Esophagus muscularis mucosa (tissue), 4 donors: ENCODE measurements around the gene PLXNC1. TPM values are rescaled to one million over a fixed set of nuclear protein-coding genes. Genes with fewer than 3 reads are reported as not detected.

ENCODE experiments used
- DNase-seq: peaks from one replicate; pipeline ENCODE4 v3.0.0-alpha.2; 2017; ENCODE audit errors: extremely low spot score
- H3K27ac ChIP-seq, 4 donors: fragments of 200-600 bp; sonication (generic); replicated peaks in 1 of 4; 1 replicate in 3 of 4; 2 replicates in 1 of 4; pipeline ENCODE4 v1.5.1; 2016 to 2019; ENCODE audit warnings: mild to moderate bottlenecking in 1 of 4
- H3K27me3 ChIP-seq, 4 donors: fragments of 200-600 bp; sonication (generic); one replicate each; pipeline versions ENCODE4 v1.5.1 to v1.6.0; 2016 to 2019
- H3K36me3 ChIP-seq, 4 donors: fragments of 200-600 bp; sonication (generic); one replicate each; pipeline ENCODE4 v1.5.1; 2016 to 2019
- H3K4me1 ChIP-seq, 4 donors: fragments of 200-600 bp; sonication (generic); one replicate each; pipeline ENCODE4 v1.5.1; 2016 to 2019
- H3K4me3 ChIP-seq, 4 donors: fragments of 200-600 bp; sonication (generic); 1 replicate in 2 of 4; 2 replicates in 2 of 4; pipeline ENCODE4 v1.5.1; 2016 to 2019; ENCODE audit warnings: mild to moderate bottlenecking in 4 of 4, moderate library complexity in 1 of 4
- H3K9me3 ChIP-seq, 4 donors: fragments of 200-600 bp; sonication (generic); 1 replicate in 3 of 4; 2 replicates in 1 of 4; pipeline ENCODE4 v1.5.1; 2016 to 2019
- EP300 ChIP-seq: sonication (generic); formaldehyde crosslinking; IDR thresholded peaks from one replicate; pipeline ENCODE4 v1.6.1; 2017; ENCODE audit warnings: antibody characterized with exemption
- POLR2A ChIP-seq: fragments of 450-650 bp; IDR thresholded peaks from one replicate; pipeline ENCODE4 v1.6.1; 2017; ENCODE audit warnings: antibody characterized with exemption, moderate library complexity, mild to moderate bottlenecking, low read depth
- POLR2AphosphoS5 ChIP-seq, 2 donors: sonication (generic); formaldehyde crosslinking; IDR thresholded peaks; one replicate each; pipeline ENCODE4 v1.6.1; 2017; ENCODE audit warnings: antibody characterized with exemption in 2 of 2
- WGBS: methylation state at CpG from one replicate; pipeline ENCODE4 v1.1.5; 2018; 5-methylcytosine and 5-hydroxymethylcytosine counted together
- intact Hi-C: fragments of 100-400 bp; cut with DNase I; formaldehyde crosslinking; loops from one replicate; pipeline ENCODE4 v1.15.1; 2023
- total RNA-seq, 4 donors: library from RNA; depleted of rRNA; stranded (reverse); fragments of >200 nt; gene quantifications; one replicate each; pipeline versions ENCODE4 v1.1.0 to v1.2.1, GENCODE V29; 2016
- TF ChIP-seq, protein P1 (sequence below), 3 experiments: fragments of 200-600 bp in 2 of 3; fragments of 450-650 bp in 1 of 3; sonication (generic) in 2 of 3; IDR thresholded peaks; one replicate each; pipeline ENCODE4 v1.5.1; 2017 to 2019; ENCODE audit warnings: antibody characterized with exemption in 3 of 3, mild to moderate bottlenecking in 2 of 3, moderate library complexity in 1 of 3

The PLXNC1 gene
- total RNA-seq, 4 donors from 2014 or later: 4.0 to 12.3 (median 7.4) TPM

DNA sequence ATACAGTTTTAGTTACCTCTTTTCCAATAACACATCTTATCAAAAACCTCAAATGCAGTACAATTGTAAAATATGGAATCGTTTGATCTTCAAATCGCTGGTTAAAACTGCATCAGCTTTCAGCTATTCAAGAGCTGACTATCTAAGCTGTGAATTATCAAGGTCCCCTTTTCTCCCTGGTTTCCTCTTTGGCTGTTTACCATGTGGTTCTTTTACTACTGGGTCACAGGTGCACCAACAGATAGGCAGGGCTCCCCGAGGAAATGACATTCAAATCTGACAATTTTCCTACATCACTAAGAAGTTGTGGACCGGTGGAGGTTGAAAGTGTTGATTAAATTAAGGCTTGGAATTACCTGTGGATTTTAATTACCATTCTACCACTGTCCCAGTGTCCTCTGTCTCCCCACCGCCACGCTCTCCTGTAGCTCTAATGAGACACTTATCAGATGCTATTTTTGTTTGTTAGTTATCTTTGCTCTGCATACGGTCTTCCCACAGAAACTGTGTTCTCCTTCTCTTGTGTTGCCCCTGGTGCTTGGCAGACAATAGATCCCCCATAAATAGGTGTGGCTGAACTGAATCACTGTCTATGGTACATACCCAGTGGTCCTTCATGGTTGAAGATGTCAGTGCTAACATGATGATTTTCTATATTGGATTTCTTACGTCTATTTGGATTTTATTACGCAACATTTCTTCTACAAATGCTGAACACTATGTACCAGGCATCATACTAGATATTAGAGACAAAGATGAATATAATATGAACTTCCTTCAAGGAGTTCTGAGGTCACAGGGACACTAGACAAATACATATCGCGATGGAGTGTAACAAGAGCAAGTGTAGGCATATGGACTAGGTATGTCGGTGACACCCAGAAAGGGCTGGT is 20.9 kb upstream of the PLXNC1 start:
- no peak overlapping the region for H3K4me3 ChIP-seq
- H3K27me3 ChIP-seq: peaks cover 0 to 13% (median 0%) of the 10 kb centered on the region in 4 donors
- no peaks in the 10 kb centered on the region for H3K9me3 ChIP-seq
- no peak overlapping the region for H3K27ac ChIP-seq
- DNase-seq: no peak
- H3K36me3 ChIP-seq: no peaks in the 10 kb centered on the region
- intact Hi-C loops: no loop called here
- H3K4me1 ChIP-seq: no peaks in the 10 kb centered on the region
- TF ChIP-seq POLR2A (no peak), EP300 (no peak), POLR2AphosphoS5 (IDR thresholded peaks at IDR 0.05) (no peak)
- TF ChIP-seq, protein P1, sequence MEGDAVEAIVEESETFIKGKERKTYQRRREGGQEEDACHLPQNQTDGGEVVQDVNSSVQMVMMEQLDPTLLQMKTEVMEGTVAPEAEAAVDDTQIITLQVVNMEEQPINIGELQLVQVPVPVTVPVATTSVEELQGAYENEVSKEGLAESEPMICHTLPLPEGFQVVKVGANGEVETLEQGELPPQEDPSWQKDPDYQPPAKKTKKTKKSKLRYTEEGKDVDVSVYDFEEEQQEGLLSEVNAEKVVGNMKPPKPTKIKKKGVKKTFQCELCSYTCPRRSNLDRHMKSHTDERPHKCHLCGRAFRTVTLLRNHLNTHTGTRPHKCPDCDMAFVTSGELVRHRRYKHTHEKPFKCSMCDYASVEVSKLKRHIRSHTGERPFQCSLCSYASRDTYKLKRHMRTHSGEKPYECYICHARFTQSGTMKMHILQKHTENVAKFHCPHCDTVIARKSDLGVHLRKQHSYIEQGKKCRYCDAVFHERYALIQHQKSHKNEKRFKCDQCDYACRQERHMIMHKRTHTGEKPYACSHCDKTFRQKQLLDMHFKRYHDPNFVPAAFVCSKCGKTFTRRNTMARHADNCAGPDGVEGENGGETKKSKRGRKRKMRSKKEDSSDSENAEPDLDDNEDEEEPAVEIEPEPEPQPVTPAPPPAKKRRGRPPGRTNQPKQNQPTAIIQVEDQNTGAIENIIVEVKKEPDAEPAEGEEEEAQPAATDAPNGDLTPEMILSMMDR (IDR thresholded peaks at IDR 0.05): no peak
- 77% methylated on average over 12 of the region's 12 CpGs for WGBS

DNA sequence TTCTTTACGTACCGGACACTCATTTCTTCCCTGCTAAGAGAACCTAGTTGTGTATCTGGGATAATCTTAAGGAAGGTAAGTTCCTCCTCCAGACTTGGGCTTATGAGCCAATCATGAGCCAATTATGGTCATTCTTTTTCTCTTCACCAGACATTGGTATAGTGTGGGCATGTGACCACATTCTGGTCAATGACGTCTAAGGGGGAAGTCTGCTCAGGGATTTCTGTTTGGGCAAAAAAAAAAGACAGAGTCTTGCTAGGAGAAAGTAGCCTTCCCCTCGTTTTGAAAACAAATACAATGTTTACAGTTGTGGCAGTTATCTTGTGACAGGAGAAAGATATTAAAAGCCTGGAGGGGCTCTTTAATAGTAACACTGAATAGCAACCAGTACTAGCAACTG is 20.1 kb upstream of the PLXNC1 start:
- H3K27me3 ChIP-seq: peaks cover 0 to 13% (median 0%) of the 10 kb centered on the region in 4 donors
- WGBS: 75% methylated on average over 4 of the region's 4 CpGs
- TF ChIP-seq, protein P1 (IDR thresholded peaks at IDR 0.05): no peak
- no peak for TF ChIP-seq EP300
- TF ChIP-seq POLR2A: no peak
- TF ChIP-seq POLR2AphosphoS5 (IDR thresholded peaks at IDR 0.05): no peak
- H3K4me3 ChIP-seq: no peak overlapping the region
- intact Hi-C loops: no loop called here
- H3K36me3 ChIP-seq: no peaks in the 10 kb centered on the region
- H3K27ac ChIP-seq: no peak overlapping the region
- H3K9me3 ChIP-seq: no peaks in the 10 kb centered on the region
- no peak for DNase-seq
- H3K4me1 ChIP-seq: no peaks in the 10 kb centered on the region

DNA sequence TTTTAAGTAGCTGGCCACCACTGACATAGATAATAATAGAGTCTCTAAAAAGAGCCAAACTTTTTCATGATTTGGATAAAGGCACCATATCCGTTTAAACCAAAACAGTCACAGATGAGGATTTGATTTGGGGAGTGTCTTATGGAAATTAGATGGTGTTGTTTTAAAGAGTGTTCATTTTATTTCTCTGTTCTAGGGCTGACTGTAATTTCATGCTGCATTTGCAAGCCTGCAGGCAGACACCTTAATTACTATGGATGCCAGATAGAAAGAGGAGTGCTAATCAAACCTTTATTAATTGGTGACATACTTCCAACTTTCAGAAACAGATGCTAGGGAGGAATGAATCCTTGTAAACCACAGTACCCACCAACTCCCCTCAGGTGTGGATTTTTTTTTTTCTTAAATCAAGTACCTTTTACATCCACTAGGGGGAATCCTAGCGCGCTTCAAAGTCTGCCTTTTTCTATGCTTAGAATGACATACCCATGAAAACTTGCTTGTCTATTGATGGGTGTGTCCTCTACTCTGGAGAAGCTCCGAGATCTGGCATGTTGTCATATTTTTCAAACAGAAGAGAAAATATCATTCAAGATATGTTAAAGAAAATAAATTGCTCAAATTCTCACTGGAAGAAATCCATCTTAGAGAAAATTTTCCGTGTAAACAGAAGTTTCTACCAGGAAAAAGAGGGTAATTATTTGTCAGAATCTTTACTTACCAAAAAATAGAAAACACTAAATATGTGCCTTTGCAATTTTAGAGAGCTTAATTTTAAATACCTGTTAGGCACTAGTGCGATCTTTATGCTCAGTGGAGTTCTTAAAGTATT is 14.2 kb upstream of the PLXNC1 start:
- H3K9me3 ChIP-seq: no peaks in the 10 kb centered on the region
- 31% methylated on average over 6 of the region's 6 CpGs for WGBS
- H3K4me3 ChIP-seq: no peak overlapping the region
- no peak for TF ChIP-seq POLR2AphosphoS5 (IDR thresholded peaks at IDR 0.05)
- TF ChIP-seq, protein P1 (IDR thresholded peaks at IDR 0.05): peak; percentile 68 to 81 (median 75)
- DNase-seq: no peak
- H3K36me3 ChIP-seq: no peaks in the 10 kb centered on the region
- H3K27ac ChIP-seq: no peak overlapping the region
- peaks cover 0 to 6% (median 0%) of the 10 kb centered on the region in 4 donors for H3K27me3 ChIP-seq
- no peaks in the 10 kb centered on the region for H3K4me1 ChIP-seq
- intact Hi-C loops: loop anchor here (2.0 kb wide), 2 partner anchors 301 to 399 kb away; no protein-coding TSS in a partner anchor

DNA sequence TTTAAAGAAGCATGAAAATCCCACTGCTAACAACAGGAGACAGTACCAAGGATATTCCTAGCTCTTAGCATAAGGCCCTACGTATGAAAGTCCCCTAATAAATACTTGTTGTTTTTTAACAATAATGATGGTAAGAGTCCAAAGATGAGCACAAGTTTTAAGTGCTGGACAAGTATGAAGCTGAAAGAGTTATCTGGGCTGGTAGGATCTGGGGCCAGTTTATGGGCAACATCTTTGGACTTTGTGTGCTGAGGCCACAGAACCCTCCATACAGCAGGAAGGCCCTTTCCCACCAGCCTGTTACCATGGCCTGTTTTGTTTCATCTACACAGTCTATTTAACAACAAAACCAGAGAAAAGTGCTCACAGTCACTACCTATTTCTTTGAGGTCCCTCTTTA is 12.5 kb upstream of the PLXNC1 start:
- DNase-seq: no peak
- TF ChIP-seq POLR2AphosphoS5 (IDR thresholded peaks at IDR 0.05) (no peak), EP300 (no peak), POLR2A (no peak)
- TF ChIP-seq, protein P1 (IDR thresholded peaks at IDR 0.05): no peak
- Histone ChIP-seq H3K9me3 (no peaks in the 10 kb centered on the region), H3K4me3 (no peak overlapping the region), H3K4me1 (no peaks in the 10 kb centered on the region), H3K27me3 (peaks cover 0 to 2% (median 0%) of the 10 kb centered on the region in 4 donors), H3K36me3 (no peaks in the 10 kb centered on the region), H3K27ac (no peak overlapping the region)
- WGBS: 95% methylated on average over 1 of the region's 1 CpG
- intact Hi-C loops: loop anchor here (2.0 kb wide), 1 partner anchor 397 kb away; no protein-coding TSS in a partner anchor
